Vagina (tissue), 2 donors: Measurements from ENCODE around the gene DGKE.

Source experiments
- CTCF ChIP-seq, 3 experiments: fragments of 450-650 bp in 2 of 3; fragments of 200-600 bp in 1 of 3; sonication (generic) in 1 of 3; IDR thresholded peaks; one replicate each; pipeline ENCODE4 v1.5.1; 2017 to 2019; ENCODE audit warnings: antibody characterized with exemption in 3 of 3, mild to moderate bottlenecking in 2 of 3, moderate library complexity in 2 of 3
- POLR2A ChIP-seq, 2 donors: fragments of 450-650 bp; IDR thresholded peaks; one replicate each; pipeline ENCODE4 v1.6.1; 2017; ENCODE audit warnings: antibody characterized with exemption in 2 of 2, mild to moderate bottlenecking in 2 of 2, moderate library complexity in 2 of 2
- POLR2AphosphoS5 ChIP-seq, 2 donors: sonication (generic); formaldehyde crosslinking; IDR thresholded peaks; one replicate each; pipeline ENCODE4 v1.9.0; 2017; ENCODE audit warnings: antibody characterized with exemption in 2 of 2, mild to moderate bottlenecking in 2 of 2, low read depth in 1 of 2; ENCODE audit not compliant: insufficient read depth in 1 of 2

DNA sequence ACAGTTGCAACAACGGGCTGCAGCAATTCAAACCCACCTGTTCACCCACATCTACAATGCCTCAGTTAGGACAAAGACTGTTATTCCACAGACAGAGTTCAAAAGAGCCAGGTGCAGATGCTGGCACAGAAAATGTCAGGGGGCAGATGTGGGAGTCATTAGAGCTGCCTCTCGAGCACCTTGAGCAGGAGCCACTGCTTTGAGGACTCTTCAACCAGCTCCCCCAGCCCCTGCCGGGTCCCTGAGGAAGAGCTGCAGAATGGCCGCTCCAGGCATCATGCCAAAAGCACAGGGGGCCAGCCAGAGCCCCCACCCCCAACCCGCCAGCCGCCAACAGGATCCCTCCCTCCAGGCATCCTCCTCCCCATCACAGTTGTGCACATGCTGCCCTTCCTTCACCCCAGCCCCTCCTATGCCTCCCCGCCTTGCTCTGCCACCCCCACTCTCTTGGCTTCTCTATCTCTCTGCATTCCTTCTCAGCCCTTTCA is 21.0 kb upstream of the DGKE start:
- TF ChIP-seq CTCF (IDR thresholded peaks at IDR 0.05) (no peak), POLR2A (IDR thresholded peaks at IDR 0.05) (no peak), POLR2AphosphoS5 (IDR thresholded peaks at IDR 0.05; ENCODE audit: insufficient read depth in 1 of 2, low read depth in 1 of 2) (no peak)
